NCI-H2171 (cell line): ENCODE measurements around the gene SRPK2.

Experiments
- DNase-seq: peaks from one replicate; lab custom pipeline; 2025; lab: John Stamatoyannopoulos, UW

The SRPK2 gene

DNA sequence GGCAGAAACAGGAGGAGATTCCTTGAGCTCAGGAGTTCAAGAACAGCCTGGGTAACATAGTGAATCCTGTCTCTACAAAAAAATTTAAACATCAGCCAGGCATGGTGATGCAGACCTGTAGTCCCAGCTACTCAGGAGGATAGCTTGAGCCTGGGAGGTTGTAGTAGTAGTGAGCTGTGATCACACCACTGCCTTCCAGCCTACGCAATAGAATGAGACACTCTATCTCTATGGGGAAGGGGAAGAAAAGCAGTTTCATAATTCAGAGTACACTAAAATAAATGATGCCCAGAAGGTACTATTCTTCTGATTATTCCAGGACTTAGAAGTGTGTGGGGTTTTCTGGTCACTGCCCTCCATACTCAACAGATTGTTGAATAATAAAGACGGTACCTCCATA is 197.4 kb downstream of the SRPK2 start:
- no peak for DNase-seq

DNA sequence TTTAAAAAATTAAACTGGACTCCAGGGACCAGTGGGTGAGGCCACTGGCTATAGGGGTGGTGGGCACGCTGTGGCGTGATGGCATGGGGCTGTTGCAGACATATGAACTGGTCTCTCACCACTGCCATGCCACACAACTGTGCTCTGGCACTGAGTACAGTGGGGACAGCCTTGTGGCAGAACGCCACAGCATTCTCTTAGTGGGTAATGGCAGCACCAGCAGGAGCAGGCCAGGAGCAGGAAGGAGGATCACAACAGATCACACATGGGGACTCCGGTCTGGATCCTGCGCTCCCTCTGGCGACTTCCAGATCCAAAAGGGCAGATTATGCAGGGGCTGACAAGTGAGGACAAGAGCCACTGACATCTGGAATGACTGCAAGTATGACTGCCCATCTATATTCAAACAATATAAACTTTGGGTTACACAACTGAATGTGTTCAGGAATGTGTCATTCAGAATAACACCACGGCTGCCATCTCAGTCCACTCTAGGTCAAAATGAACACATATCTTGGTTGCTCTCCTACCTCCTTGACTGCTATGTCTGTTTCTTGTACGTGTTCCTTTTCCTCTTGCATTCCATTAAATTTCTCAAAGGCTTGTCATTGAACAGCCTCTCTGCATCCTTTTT is 198.7 kb downstream of the SRPK2 start:
- no peak for DNase-seq

DNA sequence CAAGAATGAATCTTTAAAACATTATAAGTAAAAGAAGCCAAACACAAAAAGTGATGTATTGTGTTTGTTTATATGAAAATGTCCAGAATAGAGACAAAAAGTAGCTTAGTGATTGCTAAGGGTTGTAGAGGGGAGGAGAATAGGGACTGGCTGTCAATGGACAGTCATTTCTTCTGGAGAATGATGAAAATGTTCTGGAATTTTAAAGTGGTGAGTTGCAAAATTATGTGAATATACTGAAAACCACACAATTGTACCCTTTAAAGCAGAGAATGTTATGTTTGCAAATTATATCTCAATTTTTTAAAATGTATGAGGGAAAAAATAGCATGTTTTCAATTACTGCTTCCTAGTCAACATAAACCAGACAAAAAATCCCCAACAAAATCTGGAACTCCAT is 200.5 kb downstream of the SRPK2 start:
- no peak for DNase-seq

DNA sequence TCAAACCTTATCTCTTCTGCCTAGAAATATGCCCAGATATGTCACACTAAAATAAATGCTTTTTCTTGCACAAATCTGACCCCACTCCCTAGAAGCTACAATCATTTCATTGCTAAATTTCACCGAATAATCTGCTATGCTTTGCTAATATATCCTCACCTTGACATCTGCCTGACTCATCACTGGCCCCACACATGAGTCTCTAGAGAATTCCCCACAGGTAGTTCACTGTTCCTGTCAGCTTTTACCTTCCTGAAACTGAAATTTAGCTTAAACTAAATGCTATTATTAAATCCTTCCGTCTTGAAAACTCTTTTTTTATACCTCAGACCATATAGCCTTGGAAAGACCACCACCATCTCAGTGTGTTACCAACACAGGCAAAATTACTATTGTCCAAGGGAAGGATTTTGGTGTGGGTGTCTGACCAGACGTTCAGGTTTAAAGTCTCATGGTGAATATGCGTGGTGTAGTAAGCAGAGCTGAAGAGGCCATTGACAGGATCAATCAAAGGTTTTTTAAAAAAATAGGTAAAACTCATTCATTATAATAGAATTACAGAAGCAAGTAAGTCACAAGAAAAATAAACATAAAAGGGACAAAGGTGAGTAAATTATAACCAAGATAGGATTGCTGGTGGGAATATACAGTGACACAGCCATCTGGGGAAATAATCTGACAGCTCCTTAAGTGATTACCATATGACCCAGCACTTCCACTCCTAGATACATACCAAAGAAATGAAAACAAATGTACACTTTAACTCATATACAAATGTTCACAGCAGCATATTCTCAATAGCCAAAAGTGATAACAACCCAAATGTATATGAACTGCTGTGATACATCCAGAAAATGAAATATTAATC is 201.2 kb downstream of the SRPK2 start:
- no peak for DNase-seq

DNA sequence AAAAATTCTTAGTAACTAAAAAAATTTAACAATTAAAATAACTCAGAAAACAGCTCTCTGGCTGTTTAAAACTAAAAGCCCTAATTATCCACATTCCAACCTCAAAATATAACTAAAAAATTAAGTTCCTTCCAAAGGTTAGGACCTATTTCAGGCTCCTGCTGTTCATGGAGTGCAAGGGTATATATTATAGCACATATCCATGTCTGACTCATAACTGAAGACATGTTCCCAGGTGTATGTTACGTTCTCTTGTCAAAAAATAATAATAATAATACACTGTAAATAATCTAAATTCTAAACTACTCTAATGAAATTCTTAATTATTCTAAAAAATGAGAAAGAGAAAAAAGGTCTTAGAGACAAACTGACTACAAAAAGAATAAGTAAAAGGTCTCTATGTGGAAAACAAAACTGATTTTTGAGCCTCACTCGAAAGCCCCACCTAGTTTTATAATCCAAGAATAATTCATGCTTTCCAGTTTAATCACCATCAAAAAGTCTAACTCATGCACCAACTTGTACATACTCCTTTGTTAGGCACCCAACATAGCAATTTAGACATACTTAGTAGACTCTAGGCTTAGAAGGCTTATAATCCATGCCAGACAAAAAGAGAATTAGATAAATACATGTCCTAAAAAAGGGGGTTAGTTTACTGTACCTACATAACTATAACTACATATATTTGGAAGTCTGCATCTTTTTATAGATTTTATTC is 203.3 kb downstream of the SRPK2 start:
- DNase-seq, result no peak

DNA sequence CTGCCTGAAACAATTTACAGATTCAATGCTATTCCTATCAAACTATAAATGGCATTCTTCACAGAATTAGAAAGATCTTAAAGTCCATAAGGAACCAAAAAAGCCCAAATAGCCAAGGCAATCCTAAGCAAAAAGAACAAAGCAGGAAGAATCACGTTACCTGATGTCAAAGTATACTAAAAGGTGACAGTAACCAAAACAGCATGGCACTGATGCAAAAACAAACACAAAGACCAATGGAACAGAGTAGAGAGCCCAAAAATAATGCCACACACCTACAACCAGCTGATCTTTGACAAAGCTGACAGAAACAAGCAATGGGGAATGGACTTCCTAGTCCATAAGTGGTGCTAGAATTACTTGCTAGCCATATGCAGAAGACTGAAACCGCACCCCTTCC is 208.7 kb downstream of the SRPK2 start:
- no peak for DNase-seq

DNA sequence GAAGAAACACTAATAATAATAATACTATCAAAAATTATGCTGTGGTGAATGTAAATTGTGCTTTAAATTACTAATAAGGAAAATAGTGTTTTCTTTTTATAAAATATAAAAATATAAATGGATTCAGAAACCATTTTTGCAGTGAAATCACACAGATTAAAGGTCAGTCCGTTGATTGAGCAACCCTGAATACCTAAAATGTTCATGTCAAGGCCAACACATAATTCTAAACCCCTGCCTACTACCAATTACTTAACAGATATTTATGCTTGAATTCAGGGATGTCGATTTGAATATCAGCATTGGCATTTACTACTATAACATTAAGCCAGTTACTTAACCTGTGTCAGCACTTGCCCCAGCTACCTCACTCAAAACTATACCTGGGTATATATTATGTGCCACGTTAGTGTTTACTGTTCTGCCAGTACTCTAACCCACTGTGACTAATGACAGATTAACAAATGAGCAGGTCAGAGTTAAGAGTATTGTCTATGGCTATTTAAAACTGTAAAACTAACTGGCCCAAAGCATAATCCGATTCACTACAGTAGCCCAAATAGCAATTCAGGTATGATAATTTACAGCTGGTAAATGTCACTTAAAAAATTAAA is 209.7 kb downstream of the SRPK2 start:
- no peak for DNase-seq

DNA sequence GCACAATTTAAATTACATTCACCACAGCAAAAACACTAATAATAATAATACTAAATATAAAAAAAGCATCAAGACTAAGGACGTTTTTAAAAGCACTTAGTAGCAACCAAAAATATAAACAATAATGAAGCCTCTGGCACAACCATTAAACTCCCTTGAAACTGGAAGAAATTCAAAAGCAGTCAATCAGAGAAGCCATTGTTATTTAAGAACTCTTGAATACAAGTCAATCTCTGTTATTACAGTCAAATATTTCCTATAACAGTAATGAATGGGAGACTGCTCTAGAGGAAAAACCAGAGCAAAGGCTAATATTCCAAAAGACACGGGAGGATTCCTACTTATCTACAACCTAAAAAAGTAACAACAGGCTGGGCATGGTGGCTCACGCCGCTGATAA is 210.5 kb downstream of the SRPK2 start:
- no peak for DNase-seq

DNA sequence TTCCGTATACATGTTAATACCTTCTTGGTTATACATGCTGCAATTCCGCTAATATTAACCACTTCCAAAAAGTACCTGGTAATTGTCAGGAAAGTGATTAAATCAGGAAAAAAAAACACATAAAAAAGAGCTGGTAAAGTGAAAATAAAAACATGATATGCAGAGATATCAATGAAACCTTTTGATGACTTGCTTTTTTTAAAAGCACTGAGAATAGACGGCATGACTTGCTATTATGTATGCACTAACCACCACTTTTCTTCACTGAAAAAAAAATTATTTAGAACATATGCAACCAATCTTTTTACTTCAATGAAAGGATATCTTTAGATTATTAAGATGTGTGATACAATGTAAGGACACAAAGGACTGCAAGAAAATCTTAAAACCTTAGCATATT is 211.7 kb downstream of the SRPK2 start:
- DNase-seq, result no peak

DNA sequence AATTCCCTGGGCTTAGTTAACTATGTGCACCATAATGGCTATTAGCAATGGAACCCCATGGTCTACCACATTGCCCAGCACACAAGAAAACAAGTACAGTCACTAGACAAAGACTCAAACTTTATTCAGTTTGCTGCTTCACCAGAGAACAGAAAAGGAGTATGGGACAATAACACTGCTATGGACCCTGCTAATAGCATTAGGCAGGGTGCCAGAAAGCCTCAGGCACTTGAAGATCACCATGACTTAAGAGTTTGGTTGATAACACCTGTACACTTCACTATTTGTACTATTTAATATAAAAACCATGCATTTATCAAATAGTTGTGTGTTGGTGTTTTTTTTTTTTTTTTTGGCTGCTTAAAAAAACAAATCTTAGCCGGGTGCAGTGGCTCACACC is 215.1 kb downstream of the SRPK2 start:
- no peak for DNase-seq

DNA sequence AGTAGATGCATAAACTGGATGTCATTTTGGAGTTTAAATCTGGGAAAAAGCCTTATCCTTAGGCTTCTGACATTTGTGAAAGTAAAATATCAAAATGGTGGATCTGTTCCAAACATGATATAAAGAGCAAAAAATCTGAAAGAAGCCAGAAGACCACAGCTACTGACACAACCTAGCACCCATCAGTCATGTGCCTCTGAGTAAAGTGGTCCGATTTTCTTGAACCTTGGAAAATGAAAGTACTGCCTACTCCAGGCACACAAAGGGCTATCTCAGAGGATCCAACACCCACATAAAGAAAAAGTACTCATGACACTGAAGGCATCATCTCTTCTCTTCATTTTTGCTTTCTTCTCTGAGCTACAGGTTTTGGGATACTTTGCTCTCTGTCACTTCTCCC is 224.0 kb downstream of the SRPK2 start:
- no peak for DNase-seq

DNA sequence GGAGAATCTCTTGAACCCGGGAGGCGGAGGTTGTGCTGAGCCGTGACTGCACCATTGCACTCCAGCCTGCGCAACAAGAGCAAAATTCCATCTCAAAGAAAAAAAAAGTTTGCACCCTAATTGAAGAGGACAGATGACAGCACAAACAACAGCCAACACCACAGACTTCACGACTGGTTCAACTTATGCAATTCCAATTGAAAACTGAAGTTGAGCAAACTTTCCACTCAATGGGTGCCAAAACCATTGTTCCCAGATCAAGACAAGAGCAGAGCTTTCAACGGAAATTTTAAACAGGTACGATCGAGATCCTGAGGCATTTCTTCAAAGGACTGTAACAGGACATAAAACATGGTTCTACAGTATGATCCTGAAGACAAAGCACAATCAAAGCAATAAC is 225.0 kb downstream of the SRPK2 start:
- DNase-seq, result no peak

DNA sequence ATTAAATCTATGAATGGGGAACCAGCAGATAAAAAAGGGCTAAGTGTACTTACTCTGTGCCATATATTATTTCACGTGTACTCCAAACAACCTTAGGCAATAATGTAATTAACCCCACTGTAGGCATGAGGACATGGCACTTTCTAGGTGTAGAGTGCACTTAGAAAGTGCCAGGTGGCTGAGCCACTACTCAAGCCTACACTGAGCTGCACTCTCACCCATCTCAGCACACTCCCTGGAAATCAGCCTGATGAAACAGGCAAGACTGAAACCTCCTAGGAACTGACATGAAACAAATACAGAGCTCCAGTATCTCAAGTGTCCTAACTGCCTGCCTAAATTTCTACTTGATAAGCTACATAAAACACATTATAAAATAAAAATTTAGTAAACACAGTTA is 227.4 kb downstream of the SRPK2 start:
- no peak for DNase-seq

DNA sequence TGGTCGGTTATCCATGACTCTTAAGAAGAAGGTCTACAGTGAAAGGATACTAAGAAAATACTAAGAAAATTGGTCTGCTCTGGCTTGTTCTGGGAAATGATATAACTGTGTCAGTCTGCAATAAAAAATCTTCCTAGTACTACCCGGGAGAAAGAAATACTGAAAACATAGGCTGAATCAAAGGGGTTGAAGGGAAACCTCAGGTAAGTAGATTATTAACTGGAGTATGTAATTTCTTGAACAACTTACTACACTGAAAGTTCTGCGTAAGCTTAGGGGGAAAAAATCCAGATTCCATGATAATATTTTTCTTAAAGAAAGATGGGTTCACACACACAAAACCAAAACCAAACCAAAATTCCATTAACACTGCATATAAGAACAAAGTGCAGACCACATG is 231.4 kb downstream of the SRPK2 start:
- no peak for DNase-seq

DNA sequence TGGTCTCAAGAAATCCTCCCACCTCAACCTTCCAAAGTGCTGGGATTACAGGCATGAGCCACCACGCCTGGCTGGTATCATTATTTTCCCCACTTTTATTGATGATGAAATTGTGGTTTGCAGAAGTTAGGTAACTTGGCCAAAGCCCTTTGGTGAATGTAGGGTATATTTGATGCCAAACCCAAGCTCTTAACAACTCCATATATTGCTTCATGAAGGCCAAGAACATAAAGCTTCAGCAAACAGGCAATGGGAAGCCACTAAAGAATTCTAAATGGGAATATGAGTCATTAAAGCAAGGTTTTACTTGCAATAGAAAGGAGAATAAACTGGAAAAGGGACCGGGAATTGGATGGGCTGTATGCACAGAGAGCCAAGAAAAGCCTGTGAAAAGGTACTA is 232.0 kb downstream of the SRPK2 start:
- DNase-seq, result no peak

DNA sequence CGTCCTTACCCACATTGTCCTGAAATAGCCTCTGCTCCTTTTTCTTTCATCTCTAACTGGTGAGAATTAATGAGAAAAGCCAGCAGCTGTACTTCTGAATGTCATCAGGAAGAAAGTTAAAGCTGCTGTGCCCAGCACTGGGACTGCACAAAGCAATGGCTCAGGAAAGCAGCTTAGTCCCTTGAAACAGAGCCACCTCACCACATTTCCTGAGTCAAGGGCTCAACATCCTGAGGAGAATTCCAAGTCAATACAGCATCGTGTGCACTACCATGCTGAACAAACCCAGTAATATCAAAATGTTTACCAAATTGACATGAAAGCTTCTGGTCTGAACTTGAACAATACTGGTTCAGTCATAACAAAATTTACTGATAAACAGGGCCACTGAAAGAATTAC is 234.6 kb downstream of the SRPK2 start:
- DNase-seq, result no peak

DNA sequence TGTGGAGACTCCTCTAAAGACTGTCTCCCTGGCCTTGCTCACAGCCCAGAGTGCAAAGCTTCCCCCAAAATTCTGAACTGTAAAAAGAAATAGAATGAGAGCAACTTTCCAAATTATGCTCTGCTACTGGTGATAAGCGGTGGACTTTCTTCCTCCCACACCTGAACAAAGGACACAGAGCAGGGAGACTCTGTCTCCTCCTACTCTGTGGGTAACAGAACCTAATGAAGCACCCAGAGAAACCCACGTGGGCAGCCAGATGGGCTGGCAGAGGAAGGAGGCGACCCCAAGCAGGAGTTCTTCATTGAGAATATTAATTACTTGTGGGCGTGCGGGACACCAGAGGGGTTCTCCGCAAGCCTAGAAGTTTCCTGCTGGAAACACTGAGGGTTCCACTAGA is 235.2 kb downstream of the SRPK2 start:
- no peak for DNase-seq

DNA sequence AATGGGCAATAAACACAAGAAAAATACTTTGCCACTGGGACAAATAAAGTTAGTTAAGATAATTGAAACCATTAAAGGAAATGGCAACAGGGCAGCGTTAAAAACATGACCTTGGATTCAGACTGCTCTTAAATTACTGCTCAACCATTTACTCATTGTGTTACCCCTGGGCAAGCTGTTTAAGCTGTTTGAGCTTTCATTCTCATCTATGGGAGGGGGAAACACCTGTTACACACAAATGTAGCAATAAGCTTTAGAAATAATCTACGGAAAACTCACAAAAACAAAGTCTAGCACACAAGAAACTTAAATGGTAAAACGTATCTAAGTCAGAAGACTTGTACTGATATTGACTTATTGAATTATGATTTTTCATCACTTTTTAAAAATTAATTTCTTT is 237.6 kb downstream of the SRPK2 start:
- DNase-seq, result no peak

DNA sequence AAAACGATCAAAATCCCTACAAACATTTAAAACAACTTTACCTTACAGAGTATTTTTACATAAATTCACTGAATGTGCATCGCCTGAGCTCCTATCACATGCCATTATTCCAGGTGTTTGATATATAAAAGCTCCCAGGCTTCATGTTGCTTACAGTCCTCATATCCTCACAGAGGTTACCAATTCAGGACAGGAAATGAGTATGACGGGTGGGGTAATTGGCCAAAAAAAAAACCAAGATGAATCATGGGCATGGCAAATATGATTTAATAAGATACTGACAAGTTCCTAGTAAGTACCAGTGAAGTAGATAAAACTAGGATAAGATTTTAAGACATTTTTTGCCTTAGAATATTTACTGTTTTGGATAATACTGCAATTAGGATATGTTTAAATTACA is 238.9 kb downstream of the SRPK2 start:
- no peak for DNase-seq

DNA sequence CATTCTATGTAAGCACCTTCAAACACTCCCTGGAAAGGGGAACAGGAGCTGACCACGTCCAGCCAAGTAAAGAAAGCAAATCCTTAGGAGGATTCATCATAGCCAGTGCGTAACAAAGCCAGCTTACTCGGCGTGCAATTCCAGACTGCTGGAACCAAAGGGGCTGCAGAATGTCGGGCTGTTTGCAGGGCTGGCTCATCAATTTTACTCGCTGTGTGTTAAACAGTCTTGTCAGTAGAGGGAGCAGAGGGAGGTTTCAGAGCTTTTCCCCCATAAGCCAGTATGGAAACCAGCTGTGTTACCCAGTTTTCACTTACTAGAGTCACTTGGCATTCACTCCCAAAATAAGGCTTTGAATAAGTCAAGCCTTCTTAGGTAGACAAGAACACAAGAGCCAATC is 247.7 kb downstream of the SRPK2 start:
- no peak for DNase-seq

DNA sequence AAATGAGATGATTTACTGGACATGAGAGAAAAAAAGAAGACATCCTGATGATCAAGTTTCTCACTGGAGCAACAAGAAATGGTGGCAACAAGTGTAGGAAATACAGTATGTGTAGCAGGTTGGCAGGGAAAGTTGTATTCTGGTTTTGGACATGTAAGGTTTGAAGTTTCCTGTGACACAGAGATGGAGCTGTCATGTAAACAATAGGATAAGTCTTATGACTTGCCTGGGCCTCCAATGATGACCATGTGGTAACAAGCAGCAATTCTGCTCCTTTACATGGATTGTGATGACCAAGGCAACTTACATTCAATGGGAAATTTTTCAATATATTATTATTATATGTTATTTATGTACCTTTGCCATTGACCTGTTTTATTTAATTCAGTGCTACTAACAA is 249.3 kb downstream of the SRPK2 start:
- DNase-seq, result no peak

DNA sequence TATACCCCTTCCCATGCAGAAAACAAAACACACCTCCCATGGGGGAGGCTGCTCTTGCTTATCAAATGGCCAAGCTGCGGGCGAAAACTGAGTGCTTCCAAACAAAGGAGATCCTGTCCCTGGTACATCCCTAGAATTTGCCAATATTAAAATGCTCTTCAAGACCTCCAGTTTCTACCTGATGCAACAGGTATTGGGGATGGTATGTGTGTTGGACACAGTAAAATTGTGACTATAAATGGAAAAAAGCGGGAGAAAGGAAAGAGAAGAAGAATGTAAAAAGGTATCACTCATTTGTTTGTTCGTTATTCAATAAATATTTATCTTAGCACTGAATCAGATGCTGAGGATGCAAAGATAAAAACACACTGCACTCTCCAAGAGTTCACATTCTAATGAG is 250.8 kb downstream of the SRPK2 start:
- no peak for DNase-seq

DNA sequence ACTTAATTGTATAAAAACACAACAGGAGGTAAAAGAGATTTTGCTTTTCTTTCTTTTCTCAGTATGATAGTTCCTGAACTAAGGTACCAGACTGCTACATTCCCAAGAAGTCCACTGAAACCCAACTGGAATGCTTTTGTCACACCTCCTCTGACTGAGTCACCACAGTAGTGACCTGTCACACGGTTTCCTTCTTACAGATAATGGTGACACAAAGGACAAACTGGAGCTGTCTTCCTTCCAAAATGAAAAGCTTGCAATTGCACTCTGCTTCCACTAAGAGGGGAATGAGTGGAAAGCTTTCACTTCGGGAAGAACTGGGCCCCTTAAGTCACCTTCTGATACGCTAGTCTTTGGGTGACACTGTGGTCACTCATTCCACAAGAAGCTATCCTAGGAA is 252.5 kb downstream of the SRPK2 start:
- DNase-seq, result no peak
